GM12865 (cell line): ENCODE measurements around the gene KRT28.
"Not testable (repeated sequence)": the region's sequence is repeated elsewhere in the genome, so short reads cannot be mapped to it uniquely, and the experiment has no call there.

Source experiments
- DNase-seq: peaks from one replicate; pipeline ENCODE4 v3.0.0; 2010; ENCODE audit warnings: low read depth
- H3K4me3 ChIP-seq: 2 replicates; pipeline ENCODE4 v1.5.1; 2011; ENCODE audit warnings: mild to moderate bottlenecking, low read depth, low read length, control low read depth
- CTCF ChIP-seq: IDR thresholded peaks from 2 replicates; pipeline ENCODE4 v1.5.1; 2011; ENCODE audit warnings: low read length, control low read depth, low read depth, inconsistent platforms; ENCODE audit not compliant: insufficient read depth; ENCODE audit errors: missing control alignments

Gene KRT28

GRCh38 chr17:40819528-40820125 is 19.9 kb upstream of the KRT28 start:
- peak overlapping the region; percentile 56 for H3K4me3 ChIP-seq
- no peak for DNase-seq
- no peak for TF ChIP-seq CTCF

- H3K4me3 ChIP-seq: peak overlapping the region; percentile 93
- DNase-seq: peak; percentile 92
- TF ChIP-seq CTCF: no peak
These were observed 19.2 kb upstream of the KRT28 start for GRCh38 chr17:40818733-40819527.

GRCh38 chr17:40818343-40818732 is 18.6 kb upstream of the KRT28 start:
- H3K4me3 ChIP-seq: peak overlapping the region; percentile 93
- no peak for TF ChIP-seq CTCF
- DNase-seq: peak; percentile 3

- TF ChIP-seq CTCF: no peak
- no peak for DNase-seq
- no peak overlapping the region for H3K4me3 ChIP-seq
These were observed 17.4 kb upstream of the KRT28 start for GRCh38 chr17:40817103-40817682.

GRCh38 chr17:40816569-40816968 is 16.8 kb upstream of the KRT28 start:
- no peak for DNase-seq
- no peak overlapping the region for H3K4me3 ChIP-seq
- TF ChIP-seq CTCF: no peak

GRCh38 chr17:40815381-40815780 is 15.6 kb upstream of the KRT28 start:
- no peak for TF ChIP-seq CTCF
- H3K4me3 ChIP-seq: no peak overlapping the region
- no peak for DNase-seq

GRCh38 chr17:40814657-40815056 is 14.9 kb upstream of the KRT28 start:
- not testable (repeated sequence) for H3K4me3 ChIP-seq, DNase-seq
